H1 (cell line): ENCODE results near the gene PCP4L1. TPM values are rescaled to one million over a fixed set of nuclear protein-coding genes. Genes with fewer than 3 reads are reported as not detected.
"Not testable (repeated sequence)": the region's sequence is repeated elsewhere in the genome, so short reads cannot be mapped to it uniquely, and the experiment has no call there.

Experiments
- CTCF ChIA-PET: fragments of 300-600 bp; sonication (Branson Sonifier 250); formaldehyde crosslinking; loops from one replicate; lab custom pipeline; 2021; ENCODE audit not compliant: partially characterized antibody; lab: Charles Lee
- POLR2A ChIA-PET: fragments of 300-600 bp; sonication (Branson Sonifier 250); formaldehyde crosslinking; loops from one replicate; lab custom pipeline; 2021; ENCODE audit warnings: inconsistent platforms; ENCODE audit not compliant: partially characterized antibody; lab: Charles Lee
- DNase-seq, 2 experiments: peaks; one replicate each; pipeline versions ENCODE4 v3.0.0 to v3.0.0-alpha.2; 2010 to 2022; ENCODE audit warnings: low spot score in 2 of 2, low read depth in 1 of 2, mixed read lengths in 1 of 2
- FAIRE-seq: peaks from 2 replicates; lab custom pipeline; 2011; peaks lifted over from hg19 to GRCh38; lab: Jason Lieb, UNC
- H2AFZ ChIP-seq: 2 replicates; pipeline ENCODE4 v1.8.1; 2012; ENCODE audit warnings: low read length, inconsistent platforms
- H2AK5ac ChIP-seq: 2 replicates; pipeline ENCODE4 v1.6.1; 2013; ENCODE audit warnings: low read depth, low read length
- H2BK120ac ChIP-seq: replicated peaks from 2 replicates; pipeline ENCODE3; 2013; ENCODE audit warnings: low read depth, low read length, inconsistent platforms
- H2BK12ac ChIP-seq: 2 replicates; pipeline ENCODE4 v1.6.1; 2013; ENCODE audit warnings: low read depth, low read length
- H2BK15ac ChIP-seq: 2 replicates; pipeline ENCODE4 v1.6.1; 2013; ENCODE audit warnings: low read length
- H2BK20ac ChIP-seq: 2 replicates; pipeline ENCODE4 v1.6.1; 2013; ENCODE audit warnings: low read length
- H2BK5ac ChIP-seq: 2 replicates; pipeline ENCODE4 v1.6.1; 2013; ENCODE audit warnings: low read depth, low read length
- H3K14ac ChIP-seq: 2 replicates; pipeline ENCODE4 v1.6.1; 2013; ENCODE audit warnings: inconsistent platforms; ENCODE audit not compliant: insufficient read length
- H3K18ac ChIP-seq: 2 replicates; pipeline ENCODE4 v1.6.1; 2013; ENCODE audit warnings: low read length; ENCODE audit errors: extremely low read depth
- H3K23ac ChIP-seq: 2 replicates; pipeline ENCODE4 v1.6.1; 2013; ENCODE audit warnings: inconsistent platforms; ENCODE audit not compliant: insufficient read length
- H3K23me2 ChIP-seq: 2 replicates; pipeline ENCODE4 v1.6.1; 2013; ENCODE audit warnings: low read depth, low read length
- H3K27ac ChIP-seq: 2 replicates; pipeline ENCODE4 v1.6.1; 2011; ENCODE audit warnings: low read depth, low read length, inconsistent platforms
- H3K27me3 ChIP-seq, 4 experiments: replicated peaks in 1 of 4; 1 replicate in 1 of 4; 2 replicates in 3 of 4; pipeline versions ENCODE4 v1.6.1 to v1.8.1; 2011 to 2013; ENCODE audit warnings: low read length in 3 of 4, mild to moderate bottlenecking in 3 of 4, inconsistent platforms in 2 of 4, mixed read lengths in 2 of 4, moderate library complexity in 1 of 4; ENCODE audit not compliant: control insufficient read depth in 3 of 4, insufficient read depth in 3 of 4; ENCODE audit errors: extremely low read depth in 1 of 4
- H3K36me3 ChIP-seq, 4 experiments: 2 replicates each; pipeline versions ENCODE4 v1.6.1 to v1.8.1; 2011 to 2013; ENCODE audit warnings: mild to moderate bottlenecking in 4 of 4, low read length in 3 of 4, moderate library complexity in 2 of 4, control low read depth in 1 of 4, inconsistent platforms in 1 of 4; ENCODE audit not compliant: insufficient read depth in 4 of 4, control insufficient read depth in 2 of 4
- H3K4ac ChIP-seq: replicated peaks from 2 replicates; pipeline ENCODE3; 2013; ENCODE audit warnings: low read length, low read depth, mixed read lengths, inconsistent platforms; ENCODE audit not compliant: insufficient read length
- H3K4me1 ChIP-seq, 4 experiments: replicated peaks in 1 of 4; 1 replicate in 1 of 4; 2 replicates in 3 of 4; pipeline versions ENCODE4 v1.6.1 to v1.8.1; 2011 to 2013; ENCODE audit warnings: low read length in 3 of 4, inconsistent platforms in 2 of 4, mixed read lengths in 1 of 4; ENCODE audit not compliant: insufficient read depth in 4 of 4, control insufficient read depth in 3 of 4
- H3K4me2 ChIP-seq, 2 experiments: 2 replicates each; pipeline versions ENCODE4 v1.6.1 to v1.8.1; 2011 to 2013; ENCODE audit warnings: low read depth in 2 of 2, low read length in 2 of 2, control low read depth in 1 of 2, inconsistent platforms in 1 of 2, mild to moderate bottlenecking in 1 of 2; ENCODE audit not compliant: insufficient read depth in 1 of 2
- H3K4me3 ChIP-seq, 4 experiments: fragments of 200-600, 300-600 bp in 1 of 4; sonication (generic), shearing (Covaris generic), sonication (Bioruptor Twin) in 1 of 4; 2 replicates each; pipeline versions ENCODE4 v1.5.1 to v1.8.1; 2011 to 2016; ENCODE audit warnings: low read length in 4 of 4, low read depth in 3 of 4, control low read depth in 2 of 4, inconsistent platforms in 2 of 4, mild to moderate bottlenecking in 2 of 4, mixed read lengths in 1 of 4, moderate library complexity in 1 of 4; ENCODE audit not compliant: insufficient read depth in 2 of 4; ENCODE audit errors: extremely low read depth in 1 of 4
- H3K56ac ChIP-seq: replicated peaks from 2 replicates; pipeline ENCODE3; 2013; ENCODE audit warnings: low read depth, mild to moderate bottlenecking, mixed read lengths, low read length, inconsistent platforms; ENCODE audit not compliant: insufficient read length
- H3K79me1 ChIP-seq: 2 replicates; pipeline ENCODE4 v1.6.1; 2013; ENCODE audit warnings: low read depth, low read length, control low read depth
- H3K79me2 ChIP-seq, 2 experiments: 2 replicates each; pipeline versions ENCODE4 v1.6.1 to v1.8.1; 2012 to 2013; ENCODE audit warnings: low read length in 2 of 2, mild to moderate bottlenecking in 2 of 2, inconsistent platforms in 1 of 2; ENCODE audit not compliant: insufficient read depth in 2 of 2, control insufficient read depth in 1 of 2
- H3K9ac ChIP-seq, 4 experiments: replicated peaks in 1 of 4; 1 replicate in 1 of 4; 2 replicates in 3 of 4; pipeline versions ENCODE4 v1.6.1 to v1.8.1; 2011 to 2013; ENCODE audit warnings: low read depth in 3 of 4, low read length in 3 of 4, control low read depth in 2 of 4, mild to moderate bottlenecking in 2 of 4, moderate library complexity in 2 of 4, inconsistent platforms in 1 of 4; ENCODE audit errors: extremely low read depth in 1 of 4
- H3K9me3 ChIP-seq, 2 experiments: 2 replicates each; pipeline versions ENCODE4 v1.6.1 to v1.8.1; 2012 to 2013; ENCODE audit warnings: mild to moderate bottlenecking in 2 of 2, moderate library complexity in 2 of 2, control low read depth in 1 of 2, inconsistent platforms in 1 of 2, low read depth in 1 of 2, low read length in 1 of 2, mixed read lengths in 1 of 2; ENCODE audit not compliant: insufficient read depth in 2 of 2
- H4K20me1 ChIP-seq, 2 experiments: replicated peaks in 1 of 2; 2 replicates each; pipeline versions ENCODE3 to v1.8.1; 2011 to 2013; ENCODE audit warnings: inconsistent platforms in 2 of 2, low read length in 2 of 2, mild to moderate bottlenecking in 1 of 2; ENCODE audit not compliant: insufficient read depth in 2 of 2, control insufficient read depth in 1 of 2
- H4K5ac ChIP-seq: 2 replicates; pipeline ENCODE4 v1.6.1; 2013; ENCODE audit warnings: low read length, low read depth, mixed read lengths, inconsistent platforms; ENCODE audit not compliant: insufficient read length
- H4K8ac ChIP-seq: 2 replicates; pipeline ENCODE4 v1.8.0; 2013; ENCODE audit warnings: mild to moderate bottlenecking, moderate library complexity, low read length, inconsistent platforms; ENCODE audit not compliant: insufficient read depth; ENCODE audit errors: extremely low read depth
- H4K91ac ChIP-seq: replicated peaks from 2 replicates; pipeline ENCODE3; 2013; ENCODE audit warnings: low read length, mixed read lengths, inconsistent platforms; ENCODE audit not compliant: insufficient read length
- NANOG ChIP-seq: IDR thresholded peaks from 2 replicates; pipeline ENCODE4 v1.6.1; 2011; ENCODE audit warnings: low read length, low read depth, mild to moderate bottlenecking, inconsistent platforms; ENCODE audit not compliant: insufficient read depth, poor library complexity, severe bottlenecking
- WGBS, 2 experiments: shearing (Covaris generic) in 1 of 2; methylation state at CpG; one replicate each; pipeline versions ENCODE4 v1.1.6 to v1.1.7; 2013 to 2015; ENCODE audit warnings: low lambda C conversion rate in 2 of 2, mixed read lengths in 2 of 2, inconsistent platforms in 1 of 2, low coverage in 1 of 2, missing lambda C conversion rate in 1 of 2; ENCODE audit not compliant: insufficient replicate concordance in 2 of 2, insufficient coverage in 1 of 2, insufficient read length in 1 of 2; ENCODE audit errors: extremely low coverage in 1 of 2, missing lambda C conversion rate in 1 of 2; 5-methylcytosine and 5-hydroxymethylcytosine counted together
- polyA plus RNA-seq, 7 experiments: library from polyadenylated mRNA; depleted of rRNA in 3 of 7; stranded (reverse) in 5 of 7; unstranded in 2 of 7; fragments of >200 nt in 5 of 7; fragments of 200-250 nt in 2 of 7; gene quantifications; 1 replicate in 5 of 7; 2 replicates in 1 of 7; 4 replicates in 1 of 7; pipeline versions ENCODE4 v1.2.1 to v1.2.3, GENCODE V29; 2011 to 2013; ENCODE audit warnings: missing spikeins in 2 of 7, mixed read lengths in 2 of 7
- total RNA-seq: library from RNA; stranded (reverse); fragmentation: NEBNext Ultra II Directional; extraction: Animal tissue kit (Norgen Biotek cat#: 25700); gene quantifications from 2 replicates; pipeline ENCODE4 v1.2.1, GENCODE V29; 2021

The PCP4L1 gene
- total and polyA plus RNA-seq, 2 of the 8 experiments (the other 6 are each of a cell fraction or from before 2014, with no cell fraction given) = 0.41 to 1.0 TPM

DNA sequence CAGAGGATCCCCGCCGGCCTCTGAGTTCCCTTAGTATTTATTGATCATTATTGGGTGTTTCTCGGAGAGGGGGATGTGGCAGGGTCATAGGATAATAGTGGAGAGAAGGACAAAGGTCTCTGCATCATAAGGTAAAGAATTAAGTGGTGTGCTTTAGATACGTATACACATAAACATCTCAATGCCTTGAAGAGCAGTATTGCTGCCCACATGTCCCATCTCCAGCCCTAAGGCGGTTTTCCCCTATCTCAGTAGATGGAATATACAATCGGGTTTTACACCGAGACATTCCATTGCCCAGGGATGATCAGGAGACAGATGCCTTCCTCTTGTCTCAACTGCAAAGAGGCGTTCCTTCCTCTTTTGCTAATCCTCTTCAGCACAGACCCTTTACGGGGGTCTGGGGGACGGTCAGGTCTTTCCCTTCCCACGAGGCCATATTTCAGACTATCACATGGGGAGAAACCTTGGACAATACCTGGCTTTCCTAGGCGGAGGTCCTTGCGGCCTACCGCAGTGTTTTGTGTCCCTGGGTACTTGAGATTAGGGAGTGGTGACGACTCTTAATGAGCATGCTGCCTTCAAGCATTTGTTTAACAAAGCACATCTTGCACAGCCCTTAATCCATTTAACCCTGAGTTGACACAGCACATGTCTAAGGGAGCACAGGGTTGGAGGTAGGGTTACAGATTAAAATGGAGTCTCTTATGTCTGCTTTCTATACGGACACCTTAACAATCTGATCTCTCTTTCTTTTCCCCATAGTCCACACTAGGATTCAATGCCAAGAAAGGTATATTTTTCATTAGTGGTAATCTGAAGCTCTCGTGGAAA is 57.5 kb downstream of the PCP4L1 start:
- DNase-seq, H4K20me1 ChIP-seq, H4K91ac ChIP-seq, H2AFZ ChIP-seq, CTCF ChIA-PET, H2BK12ac ChIP-seq, H2BK20ac ChIP-seq, H3K27me3 ChIP-seq, H3K4me1 ChIP-seq, H3K14ac ChIP-seq, H3K56ac ChIP-seq, H3K9ac ChIP-seq, H2BK120ac ChIP-seq, H2BK5ac ChIP-seq, H4K8ac ChIP-seq: not testable (repeated sequence)
- H3K4me3 ChIP-seq = peak overlapping the region in 2 of 4 experiments; percentile 9 to 96; a peak in 3 of 8 replicates
- peaks cover 0 to 37% of the 10 kb centered on the region in 2 experiments; a peak in 2 of 4 replicates for H3K79me2 ChIP-seq
- 78% methylated on average over 17 of the region's 17 CpGs; no CpG with 5 or more reads in 1 of the 2 experiments for WGBS, 2 experiments
- peak overlapping the region in 1 of 2 experiments; percentile 77 for H3K4me2 ChIP-seq
- TF ChIP-seq NANOG = peak; percentile 28
- TF ChIP-seq, all 59 proteins: peak for 1; not testable (repeated sequence) for 58
- H2BK15ac ChIP-seq, H3K18ac ChIP-seq, FAIRE-seq, POLR2A ChIA-PET, H4K5ac ChIP-seq, H2AK5ac ChIP-seq, H3K4ac ChIP-seq, H3K9me3 ChIP-seq, H3K27ac ChIP-seq, H3K23ac ChIP-seq, H3K79me1 ChIP-seq, H3K36me3 ChIP-seq, H3K23me2 ChIP-seq: not testable (repeated sequence)
